Measurements from ENCODE around the gene FAM171A1. TPM values are rescaled to one million over a fixed set of nuclear protein-coding genes. Genes with fewer than 3 reads are reported as not detected.

FAM171A1 gene
- total RNA-seq, 1 donor from 2014 or later = 28.2 TPM

DNA sequence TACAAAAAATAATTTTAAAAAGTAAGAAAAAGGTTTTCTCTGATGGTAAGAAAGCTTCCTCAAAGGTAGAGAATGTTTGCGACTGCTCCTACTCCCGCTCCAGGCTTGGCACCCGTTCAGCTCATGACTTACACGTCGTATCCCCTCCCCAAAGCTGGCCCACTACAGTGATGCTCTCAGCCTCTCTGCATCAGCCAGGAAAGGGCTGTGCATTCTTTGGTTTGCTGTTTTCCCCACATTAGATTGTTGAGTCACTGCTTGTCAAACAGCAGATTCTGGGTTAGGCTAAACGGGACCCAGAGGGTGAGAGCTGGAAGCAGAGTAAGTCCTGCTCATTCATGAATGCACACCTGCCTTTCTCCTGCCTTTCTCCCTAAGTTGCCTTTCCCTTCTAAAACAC lies 147.9 kb downstream of the FAM171A1 start:
- TF ChIP-seq, protein P1, sequence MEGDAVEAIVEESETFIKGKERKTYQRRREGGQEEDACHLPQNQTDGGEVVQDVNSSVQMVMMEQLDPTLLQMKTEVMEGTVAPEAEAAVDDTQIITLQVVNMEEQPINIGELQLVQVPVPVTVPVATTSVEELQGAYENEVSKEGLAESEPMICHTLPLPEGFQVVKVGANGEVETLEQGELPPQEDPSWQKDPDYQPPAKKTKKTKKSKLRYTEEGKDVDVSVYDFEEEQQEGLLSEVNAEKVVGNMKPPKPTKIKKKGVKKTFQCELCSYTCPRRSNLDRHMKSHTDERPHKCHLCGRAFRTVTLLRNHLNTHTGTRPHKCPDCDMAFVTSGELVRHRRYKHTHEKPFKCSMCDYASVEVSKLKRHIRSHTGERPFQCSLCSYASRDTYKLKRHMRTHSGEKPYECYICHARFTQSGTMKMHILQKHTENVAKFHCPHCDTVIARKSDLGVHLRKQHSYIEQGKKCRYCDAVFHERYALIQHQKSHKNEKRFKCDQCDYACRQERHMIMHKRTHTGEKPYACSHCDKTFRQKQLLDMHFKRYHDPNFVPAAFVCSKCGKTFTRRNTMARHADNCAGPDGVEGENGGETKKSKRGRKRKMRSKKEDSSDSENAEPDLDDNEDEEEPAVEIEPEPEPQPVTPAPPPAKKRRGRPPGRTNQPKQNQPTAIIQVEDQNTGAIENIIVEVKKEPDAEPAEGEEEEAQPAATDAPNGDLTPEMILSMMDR (IDR thresholded peaks at IDR 0.05) = no peak
- TF ChIP-seq EZH2 (IDR thresholded peaks at IDR 0.05) = no peak
- no peak for TF ChIP-seq EZH2phosphoT487 (IDR thresholded peaks at IDR 0.05)
- H3K9me3 ChIP-seq (ENCODE audit: low read depth) = no peaks in the 10 kb centered on the region
- H3K27me3 Mint-ChIP-seq (ENCODE audit: insufficient read depth, low read depth) = no peaks in the 10 kb centered on the region
- H3K4me1 Mint-ChIP-seq = no peaks in the 10 kb centered on the region
- no peaks in the 10 kb centered on the region for H3K27me3 ChIP-seq
- H3K36me3 Mint-ChIP-seq = peaks cover 25% of the 10 kb centered on the region
- H3K79me2 ChIP-seq (ENCODE audit: low read depth) = no peaks in the 10 kb centered on the region
- H4K20me1 ChIP-seq (ENCODE audit: low read depth) = no peaks in the 10 kb centered on the region
- no peak overlapping the region for H3K4me3 Mint-ChIP-seq
- H3K9me3 Mint-ChIP-seq = peaks cover 2% of the 10 kb centered on the region
- H3K27ac Mint-ChIP-seq = no peak overlapping the region
- H3K36me3 ChIP-seq = no peaks in the 10 kb centered on the region
- no peak overlapping the region for H2AFZ ChIP-seq (replicated peaks)
- no peak overlapping the region for H3K27ac ChIP-seq
- H3K9ac ChIP-seq = no peak overlapping the region
- no peaks in the 10 kb centered on the region for H3F3A ChIP-seq (ENCODE audit: low read depth)
- H3K4me2 ChIP-seq = no peak overlapping the region
- no peaks in the 10 kb centered on the region for H3K4me1 ChIP-seq
- DNase-seq (ENCODE audit: low spot score) = no peak
- H3K4me3 ChIP-seq = no peak overlapping the region

DNA sequence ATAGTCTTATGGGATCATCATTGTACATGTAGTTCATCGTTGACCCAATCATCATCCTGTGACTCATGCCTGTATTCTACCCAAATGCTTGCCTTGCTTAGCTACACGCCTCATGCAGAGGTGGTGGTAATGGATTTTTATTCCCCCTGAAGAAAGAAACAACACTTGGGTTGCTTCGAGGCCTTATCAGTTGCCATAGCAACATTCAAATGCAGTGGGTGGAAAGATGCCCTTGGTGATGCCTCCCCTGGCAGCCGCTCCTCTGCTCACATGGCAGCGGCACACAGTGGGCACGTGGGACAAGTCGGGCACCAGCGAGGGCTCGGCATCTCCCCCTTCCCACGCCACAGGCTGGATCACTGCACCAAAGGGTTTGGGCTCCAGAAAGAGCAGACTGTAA lies 148.6 kb downstream of the FAM171A1 start:
- no peaks in the 10 kb centered on the region for H3K27me3 Mint-ChIP-seq (ENCODE audit: insufficient read depth, low read depth)
- no peak overlapping the region for H3K27ac ChIP-seq
- H4K20me1 ChIP-seq (ENCODE audit: low read depth) = no peaks in the 10 kb centered on the region
- H3F3A ChIP-seq (ENCODE audit: low read depth) = no peaks in the 10 kb centered on the region
- H3K4me1 Mint-ChIP-seq = no peaks in the 10 kb centered on the region
- peaks cover 2% of the 10 kb centered on the region for H3K9me3 Mint-ChIP-seq
- H3K27ac Mint-ChIP-seq = no peak overlapping the region
- H3K27me3 ChIP-seq = no peaks in the 10 kb centered on the region
- peaks cover 25% of the 10 kb centered on the region for H3K36me3 Mint-ChIP-seq
- no peaks in the 10 kb centered on the region for H3K79me2 ChIP-seq (ENCODE audit: low read depth)
- H3K4me3 ChIP-seq = no peak overlapping the region
- H3K4me2 ChIP-seq = no peak overlapping the region
- no peak overlapping the region for H3K4me3 Mint-ChIP-seq
- no peak for DNase-seq (ENCODE audit: low spot score)
- no peak overlapping the region for H2AFZ ChIP-seq (replicated peaks)
- TF ChIP-seq, protein P1 (IDR thresholded peaks at IDR 0.05) = no peak
- TF ChIP-seq EZH2 (IDR thresholded peaks at IDR 0.05) (no peak), EZH2phosphoT487 (IDR thresholded peaks at IDR 0.05) (no peak)
- no peak overlapping the region for H3K9ac ChIP-seq
- no peaks in the 10 kb centered on the region for H3K4me1 ChIP-seq
- H3K36me3 ChIP-seq = no peaks in the 10 kb centered on the region
- H3K9me3 ChIP-seq (ENCODE audit: low read depth) = no peaks in the 10 kb centered on the region

DNA sequence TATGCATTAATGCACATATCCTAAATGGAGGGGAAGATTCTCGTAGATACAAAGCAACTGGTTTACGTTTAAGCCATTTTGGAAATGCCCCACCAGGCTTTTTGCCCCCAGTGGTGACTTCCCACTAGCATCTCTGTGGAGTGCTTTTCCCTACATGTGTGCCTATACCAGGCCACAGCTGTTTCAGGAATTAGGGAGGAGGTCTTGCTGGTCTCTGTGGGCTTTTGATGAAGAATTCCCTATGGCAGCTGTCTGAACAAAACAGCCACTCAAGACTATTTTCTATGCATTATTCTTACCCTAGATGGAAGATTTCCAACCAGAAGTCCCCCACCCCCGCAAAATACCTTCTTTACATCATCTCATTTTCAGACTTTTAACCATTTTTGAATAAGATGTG lies 150.6 kb downstream of the FAM171A1 start:
- Histone ChIP-seq H3K27me3 (no peaks in the 10 kb centered on the region), H3K4me1 (no peaks in the 10 kb centered on the region), H3K4me2 (no peak overlapping the region), H3K9ac (no peak overlapping the region), H3K27ac (no peak overlapping the region), H3K79me2 (ENCODE audit: low read depth) (no peaks in the 10 kb centered on the region), H3K4me3 (no peak overlapping the region), H2AFZ (replicated peaks) (no peak overlapping the region), H3K9me3 (ENCODE audit: low read depth) (no peaks in the 10 kb centered on the region), H3F3A (ENCODE audit: low read depth) (no peaks in the 10 kb centered on the region), H4K20me1 (ENCODE audit: low read depth) (no peaks in the 10 kb centered on the region), H3K36me3 (no peaks in the 10 kb centered on the region)
- H3K4me1 Mint-ChIP-seq = no peaks in the 10 kb centered on the region
- no peaks in the 10 kb centered on the region for H3K9me3 Mint-ChIP-seq
- no peak for DNase-seq (ENCODE audit: low spot score)
- TF ChIP-seq, protein P1 (IDR thresholded peaks at IDR 0.05) = no peak
- no peak for TF ChIP-seq EZH2phosphoT487 (IDR thresholded peaks at IDR 0.05)
- no peak for TF ChIP-seq EZH2 (IDR thresholded peaks at IDR 0.05)
- H3K27ac Mint-ChIP-seq = no peak overlapping the region
- peaks cover 24% of the 10 kb centered on the region for H3K36me3 Mint-ChIP-seq
- no peaks in the 10 kb centered on the region for H3K27me3 Mint-ChIP-seq (ENCODE audit: insufficient read depth, low read depth)
- no peak overlapping the region for H3K4me3 Mint-ChIP-seq
